Body of pancreas (tissue), 4 donors: Measurements from ENCODE around the gene TRIP13. TPM values are rescaled to one million over a fixed set of nuclear protein-coding genes. Genes with fewer than 3 reads are reported as not detected.
"Not testable (repeated sequence)": the region's sequence is repeated elsewhere in the genome, so short reads cannot be mapped to it uniquely, and the experiment has no call there.

ENCODE experiments used
- ATAC-seq: fragments of 150-250 bp; one replicate; pipeline ENCODE4 v1.9.1; 2016
- DNase-seq, 4 donors: peaks; one replicate each; pipeline ENCODE4 v3.0.0-alpha.2; 2019
- H3K27ac ChIP-seq, 4 donors: fragments of 200-600 bp; sonication (generic); 1 replicate in 3 of 4; 2 replicates in 1 of 4; pipeline versions ENCODE4 v1.5.1 to v1.6.1; 2016 to 2019; ENCODE audit warnings: mild to moderate bottlenecking in 1 of 4, mixed read lengths in 1 of 4, moderate library complexity in 1 of 4
- H3K27me3 ChIP-seq, 2 donors: fragments of 200-600 bp; sonication (generic); one replicate each; pipeline ENCODE4 v1.6.0; 2016; ENCODE audit warnings: mild to moderate bottlenecking in 1 of 2
- H3K36me3 ChIP-seq, 2 donors: fragments of 200-600 bp; sonication (generic); replicated peaks in 1 of 2; 2 replicates each; pipeline ENCODE4 v1.5.1; 2016; ENCODE audit warnings: low read depth in 2 of 2; ENCODE audit not compliant: insufficient read depth in 1 of 2
- H3K4me1 ChIP-seq: fragments of 200-600 bp; sonication (generic); one replicate; pipeline ENCODE4 v1.6.0; 2016
- H3K4me3 ChIP-seq, 2 donors: fragments of 200-600 bp; sonication (generic); 1 replicate in 1 of 2; 2 replicates in 1 of 2; pipeline ENCODE4 v1.5.1; 2016 to 2019
- H3K9me3 ChIP-seq, 3 donors: fragments of 200-600 bp; sonication (generic); 1 replicate in 2 of 3; 2 replicates in 1 of 3; pipeline ENCODE4 v1.5.1; 2016
- CTCF ChIP-seq, 7 experiments: fragments of 450-650 bp in 4 of 7; fragments of 200-600 bp in 3 of 7; sonication (generic) in 3 of 7; IDR thresholded peaks; one replicate each; pipeline ENCODE4 v1.5.1; 2016 to 2019; ENCODE audit warnings: antibody characterized with exemption in 7 of 7
- POLR2A ChIP-seq, 3 donors: fragments of 450-650 bp; IDR thresholded peaks; one replicate each; pipeline ENCODE4 v1.6.1; 2016; ENCODE audit warnings: antibody characterized with exemption in 3 of 3, mild to moderate bottlenecking in 2 of 3
- WGBS, 2 donors: methylation state at CpG; one replicate each; pipeline ENCODE4 v1.1.5; 2017; 5-methylcytosine and 5-hydroxymethylcytosine counted together
- intact Hi-C: fragments of 100-400 bp; cut with DNase I; formaldehyde crosslinking; loops from one replicate; pipeline ENCODE4 v1.15.1; 2023
- total RNA-seq, 2 donors: library from RNA; depleted of rRNA; stranded (reverse); fragments of >200 nt; gene quantifications; one replicate each; pipeline ENCODE4 v1.1.0, GENCODE V29; 2016

TRIP13 gene
- total RNA-seq, 2 donors from 2014 or later, result 1.3 TPM

DNA sequence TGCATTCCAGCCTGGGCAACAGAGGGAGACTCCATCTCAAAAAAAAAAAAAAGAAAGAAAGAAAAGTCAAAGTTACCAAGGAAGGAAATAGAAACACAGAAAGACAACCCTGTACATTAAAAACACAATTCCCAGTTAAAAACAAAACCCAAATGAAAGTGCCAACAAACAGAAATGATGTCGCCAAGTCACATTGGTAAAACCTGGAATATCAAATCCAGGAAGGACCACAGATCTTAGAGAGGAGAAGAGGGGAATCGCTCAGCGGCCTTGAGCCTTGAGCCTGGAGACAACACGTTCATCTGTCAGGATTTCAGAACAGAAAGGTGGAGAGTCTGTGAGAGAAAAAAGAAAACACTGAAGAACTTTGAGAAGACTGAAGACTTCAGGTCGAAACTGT lies 40.7 kb upstream of the TRIP13 start:
- H3K4me1 ChIP-seq, result no peaks in the 10 kb centered on the region
- ATAC-seq (no peak), DNase-seq (no peak)
- TF ChIP-seq POLR2A (IDR thresholded peaks at IDR 0.05) (no peak), CTCF (IDR thresholded peaks at IDR 0.05) (no peak)
- no peak overlapping the region for H3K27ac ChIP-seq
- H3K9me3 ChIP-seq, result no peaks in the 10 kb centered on the region
- H3K36me3 ChIP-seq, result no peaks in the 10 kb centered on the region
- WGBS, 2 donors, result 33 to 37% methylated on average over 5 of the region's 5 CpGs
- H3K4me3 ChIP-seq, result no peak overlapping the region
- intact Hi-C loops, result no loop called here
- no peaks in the 10 kb centered on the region for H3K27me3 ChIP-seq

DNA sequence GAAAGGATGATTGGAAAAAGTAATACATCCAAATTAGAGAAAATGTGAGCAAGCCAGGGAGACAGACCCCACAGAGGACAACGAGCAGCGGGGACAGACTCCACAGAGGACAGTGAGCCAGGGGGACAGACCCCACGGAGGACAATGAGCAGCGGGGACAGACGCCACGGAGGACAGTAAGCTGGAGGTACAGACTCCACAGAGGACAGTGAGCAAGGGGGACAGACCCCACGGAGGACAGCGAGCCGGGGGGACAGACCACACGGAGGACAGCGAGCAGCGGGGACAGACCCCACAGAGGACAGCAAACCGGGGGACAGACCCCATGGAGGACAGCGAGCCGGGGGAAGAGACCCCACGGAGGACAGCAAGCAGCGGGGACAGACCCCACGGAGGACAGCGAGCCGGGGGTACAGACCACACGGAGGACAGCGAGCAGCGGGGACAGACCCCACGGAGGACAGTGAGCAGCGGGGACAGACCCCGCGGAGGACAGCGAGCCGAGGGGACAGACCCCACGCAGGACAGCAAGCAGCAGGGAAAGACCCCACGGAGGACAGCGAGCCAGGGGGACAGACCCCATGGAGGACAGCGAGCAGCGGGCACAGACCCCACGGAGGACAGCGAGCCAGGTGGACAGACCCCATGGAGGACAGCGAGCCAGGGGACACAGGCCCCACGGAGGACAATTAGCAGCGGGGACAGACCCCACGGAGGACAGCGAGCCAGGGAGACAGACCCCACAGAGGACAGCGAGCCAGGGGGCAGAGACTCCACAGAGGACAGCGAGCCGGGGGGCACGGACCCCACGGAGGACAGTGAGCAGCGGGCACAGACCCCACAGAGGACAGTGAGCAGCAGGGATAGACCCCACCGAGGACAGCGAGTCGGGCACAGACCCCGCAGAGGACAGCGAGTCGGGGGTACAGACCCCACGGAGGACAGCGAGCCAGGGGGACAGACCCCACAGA lies 40.0 kb upstream of the TRIP13 start:
- 72 to 78% methylated on average over 49 to 54 of the region's 55 CpGs for WGBS, 2 donors
- H3K9me3 ChIP-seq, result no peaks in the 10 kb centered on the region
- TF ChIP-seq CTCF (IDR thresholded peaks at IDR 0.05) (no peak), POLR2A (IDR thresholded peaks at IDR 0.05) (no peak)
- no peak for ATAC-seq
- H3K27ac ChIP-seq, result no peak overlapping the region
- H3K4me1 ChIP-seq, result no peaks in the 10 kb centered on the region
- intact Hi-C loops, result no loop called here
- peak in 1 of 4 donors; percentile 7 for DNase-seq
- no peaks in the 10 kb centered on the region for H3K27me3 ChIP-seq
- no peak overlapping the region for H3K4me3 ChIP-seq
- H3K36me3 ChIP-seq, result no peaks in the 10 kb centered on the region

- peak in 1 of 4 donors; percentile 8 for DNase-seq
- H3K9me3 ChIP-seq, ATAC-seq, H3K36me3 ChIP-seq, H3K4me1 ChIP-seq, H3K27ac ChIP-seq, H3K4me3 ChIP-seq, intact Hi-C loops, H3K27me3 ChIP-seq: not testable (repeated sequence)
- WGBS, 2 donors, result 64 to 71% methylated on average over 14 to 18 of the region's 18 CpGs
Measured at GRCh38 chr5:853416-854090, 39.1 kb upstream of the TRIP13 start.

GRCh38 chr5:854217-854616 lies 38.5 kb upstream of the TRIP13 start:
- intact Hi-C loops, result no loop called here
- H3K27ac ChIP-seq, result no peak overlapping the region
- TF ChIP-seq POLR2A (IDR thresholded peaks at IDR 0.05) (no peak), CTCF (IDR thresholded peaks at IDR 0.05) (no peak)
- no peak overlapping the region for H3K4me3 ChIP-seq
- WGBS, 2 donors, result 64% methylated on average over 10 to 13 of the region's 13 CpGs
- no peaks in the 10 kb centered on the region for H3K9me3 ChIP-seq
- no peak for ATAC-seq
- H3K4me1 ChIP-seq, result no peaks in the 10 kb centered on the region
- H3K27me3 ChIP-seq, result no peaks in the 10 kb centered on the region
- H3K36me3 ChIP-seq, result no peaks in the 10 kb centered on the region
- DNase-seq, result peak in 1 of 4 donors; percentile 9

DNA sequence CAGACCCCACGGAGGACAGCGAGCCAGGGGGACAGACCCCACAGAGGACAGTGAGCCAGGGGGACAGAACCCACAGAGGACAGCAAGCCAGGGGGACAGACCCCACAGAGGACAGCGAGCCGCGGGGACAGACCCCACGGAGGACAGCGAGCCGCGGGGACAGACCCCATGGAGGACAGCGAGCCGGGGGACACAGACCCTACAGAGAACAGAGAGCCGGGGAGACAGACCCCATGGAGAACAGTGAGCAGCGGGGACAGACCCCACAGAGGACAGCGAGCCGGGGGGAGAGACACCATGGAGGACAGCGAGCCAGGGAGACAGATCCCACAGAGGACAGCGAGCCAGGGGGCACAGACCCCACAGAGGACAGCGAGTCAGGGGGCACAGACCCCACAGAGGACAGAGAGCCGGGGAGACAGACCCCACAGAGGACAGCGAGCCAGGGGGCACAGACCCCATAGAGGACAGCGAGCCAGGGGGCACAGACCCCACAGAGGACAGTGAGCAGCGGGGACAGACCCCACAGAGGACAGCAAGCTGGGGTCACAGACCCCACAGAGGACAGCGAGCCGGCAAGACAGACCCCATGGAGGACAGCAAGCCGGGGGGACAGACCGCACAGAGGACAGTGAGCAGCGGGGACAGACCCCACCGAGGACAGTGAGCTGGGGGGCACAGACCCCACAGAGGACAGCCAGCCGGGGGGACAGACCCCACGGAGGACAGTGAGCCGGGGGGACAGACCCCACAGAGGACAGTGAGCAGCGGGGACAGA lies 37.5 kb upstream of the TRIP13 start:
- H3K4me1 ChIP-seq, result no peaks in the 10 kb centered on the region
- intact Hi-C loops, result no loop called here
- H3K9me3 ChIP-seq, result no peaks in the 10 kb centered on the region
- no peak overlapping the region for H3K27ac ChIP-seq
- H3K27me3 ChIP-seq, result no peaks in the 10 kb centered on the region
- ATAC-seq (no peak), DNase-seq (peak in 1 of 4 donors; percentile 5)
- WGBS, 2 donors, result 78 to 80% methylated on average over 29 to 30 of the region's 32 CpGs
- no peak overlapping the region for H3K4me3 ChIP-seq
- TF ChIP-seq CTCF (IDR thresholded peaks at IDR 0.05), result no peak
- no peak for TF ChIP-seq POLR2A (IDR thresholded peaks at IDR 0.05)
- H3K36me3 ChIP-seq, result no peaks in the 10 kb centered on the region
